NCI-H2107 treated with DMSO at 0.1 percent for 48 hours (cell line): ENCODE data around the gene FNDC3B.

Experiments used
- DNase-seq: peaks from one replicate; lab custom pipeline; 2025; ENCODE audit not compliant: unreplicated experiment; lab: John Stamatoyannopoulos, UW

FNDC3B gene

GRCh38 chr3:172302203-172302602, 262.8 kb downstream of the FNDC3B start:
- DNase-seq, result no peak

DNA sequence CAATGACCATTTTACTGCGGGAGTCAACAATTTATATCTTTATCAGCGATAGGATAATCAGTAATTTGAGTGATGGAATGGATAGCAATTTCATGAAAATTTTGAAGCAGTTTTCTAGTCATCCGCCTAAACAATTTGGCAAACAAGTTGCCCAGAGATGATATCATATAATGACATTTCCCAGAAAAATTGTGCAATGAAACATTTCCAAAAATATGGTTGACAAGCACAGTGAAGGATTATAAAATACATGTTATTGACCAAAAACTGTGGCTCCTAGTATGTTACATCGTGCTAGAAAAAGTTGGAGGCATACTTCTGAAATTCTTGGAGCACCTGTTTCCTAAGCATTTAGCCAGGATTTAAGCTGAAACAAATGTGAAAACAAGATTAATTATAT, 263.8 kb downstream of the FNDC3B start:
- no peak for DNase-seq

DNA sequence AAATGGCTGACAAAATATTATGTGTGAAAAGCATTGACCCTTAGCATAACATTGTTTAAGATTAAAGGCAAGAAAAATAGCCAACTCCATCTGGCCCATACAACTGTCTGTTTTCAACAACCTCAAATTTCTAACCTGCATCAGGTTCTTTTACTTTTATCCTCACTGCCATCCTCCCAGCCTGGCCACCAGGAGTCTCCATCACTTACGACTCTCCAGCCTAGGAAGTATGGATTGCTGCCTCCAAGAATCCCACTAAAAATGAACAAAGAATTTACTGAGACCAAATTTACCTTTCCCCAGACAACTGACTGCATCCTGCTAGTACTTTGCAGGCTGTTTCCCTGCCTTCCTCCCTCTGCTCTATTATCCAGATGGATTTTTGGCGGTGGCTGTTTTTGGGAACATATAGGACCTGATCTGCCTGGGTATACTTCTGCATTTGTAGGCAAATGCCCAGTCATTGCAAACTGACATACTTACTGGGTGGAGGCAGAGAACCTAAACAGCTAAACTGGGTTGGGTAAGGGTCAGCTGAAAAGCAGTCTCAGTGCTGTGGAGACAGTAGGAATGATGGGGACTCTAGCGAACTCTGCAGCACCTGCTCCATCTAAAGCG, 264.7 kb downstream of the FNDC3B start:
- DNase-seq, result no peak

DNA sequence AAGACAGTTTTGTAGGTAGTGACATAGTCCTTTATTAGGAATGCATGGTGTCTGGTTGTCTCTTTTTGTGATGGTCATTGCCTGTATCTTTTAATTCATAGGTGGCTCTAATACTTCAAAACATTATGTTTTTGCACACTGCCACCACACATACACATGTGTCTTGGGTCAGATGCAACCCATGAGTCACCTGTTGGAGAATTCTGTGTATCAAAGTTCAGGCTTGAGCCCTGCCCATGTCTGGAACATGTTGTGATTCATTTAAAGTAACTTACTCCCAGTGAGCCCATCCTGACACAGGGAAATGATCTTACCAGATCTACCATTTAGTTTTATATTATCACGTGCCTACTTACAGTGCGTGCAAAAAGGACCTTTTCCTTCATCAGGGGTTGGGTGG, 266.2 kb downstream of the FNDC3B start:
- no peak for DNase-seq

GRCh38 chr3:172305974-172306373, 266.6 kb downstream of the FNDC3B start:
- DNase-seq, result no peak

- no peak for DNase-seq
Observed at GRCh38 chr3:172307141-172307560, 267.8 kb downstream of the FNDC3B start.

DNA sequence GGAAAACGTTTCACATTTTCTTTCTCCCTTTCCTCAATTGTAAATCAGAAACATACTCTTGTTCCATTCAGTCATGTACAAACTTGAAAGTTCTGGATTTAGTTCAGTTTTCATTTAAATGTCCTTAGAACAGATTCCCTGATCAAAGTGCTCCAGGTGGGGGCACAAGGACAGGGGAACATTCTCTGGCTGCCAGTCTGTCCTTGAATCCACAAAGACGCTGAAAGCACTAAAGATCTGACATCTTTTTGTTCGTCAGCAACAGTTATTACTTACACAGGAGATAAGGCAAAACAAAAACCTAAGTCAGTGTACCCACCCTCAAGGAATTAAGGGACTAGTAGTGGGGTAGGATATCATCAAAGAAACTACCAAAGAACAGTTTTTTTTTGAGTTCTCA, 269.7 kb downstream of the FNDC3B start:
- DNase-seq, result no peak

GRCh38 chr3:172309741-172310427, 270.5 kb downstream of the FNDC3B start:
- no peak for DNase-seq

DNA sequence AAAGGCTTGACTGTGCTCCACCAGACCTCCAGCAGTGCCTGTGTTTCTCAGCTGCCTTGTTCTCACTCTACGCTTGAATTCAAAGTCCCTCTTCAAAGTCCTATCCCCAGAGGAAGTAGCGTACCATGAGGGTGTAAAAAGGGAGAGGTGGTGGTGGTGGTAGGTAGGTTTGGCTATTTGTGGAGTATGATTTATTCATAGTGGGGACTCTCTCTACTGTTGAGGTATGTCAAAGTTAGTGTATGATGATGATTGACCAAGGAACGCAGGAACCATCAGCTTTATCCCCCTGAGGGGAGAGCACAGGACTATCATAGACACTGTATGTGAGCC, 271.0 kb downstream of the FNDC3B start:
- no peak for DNase-seq

GRCh38 chr3:172311217-172311616, 271.8 kb downstream of the FNDC3B start:
- DNase-seq, result no peak

DNA sequence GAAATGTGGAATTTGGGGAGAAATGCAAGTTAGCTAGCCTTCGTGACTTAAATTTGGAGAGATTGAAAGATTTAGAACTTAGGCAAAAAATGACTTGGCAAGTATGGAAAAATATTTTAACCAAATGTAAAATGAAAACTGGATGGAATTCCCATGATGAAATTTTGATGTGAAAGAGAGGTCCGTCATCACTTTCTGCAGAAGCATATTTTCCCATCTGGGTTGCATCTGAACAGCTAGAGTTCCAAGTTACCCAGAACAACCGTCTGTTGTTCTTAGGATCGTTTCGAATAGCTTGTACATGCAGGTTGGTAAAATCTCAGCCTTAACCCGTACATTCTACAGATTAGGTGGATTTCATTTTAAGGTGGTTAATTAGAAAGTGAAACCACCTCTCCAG, 272.6 kb downstream of the FNDC3B start:
- DNase-seq, result no peak

GRCh38 chr3:172312711-172313110, 273.3 kb downstream of the FNDC3B start:
- DNase-seq, result no peak

DNA sequence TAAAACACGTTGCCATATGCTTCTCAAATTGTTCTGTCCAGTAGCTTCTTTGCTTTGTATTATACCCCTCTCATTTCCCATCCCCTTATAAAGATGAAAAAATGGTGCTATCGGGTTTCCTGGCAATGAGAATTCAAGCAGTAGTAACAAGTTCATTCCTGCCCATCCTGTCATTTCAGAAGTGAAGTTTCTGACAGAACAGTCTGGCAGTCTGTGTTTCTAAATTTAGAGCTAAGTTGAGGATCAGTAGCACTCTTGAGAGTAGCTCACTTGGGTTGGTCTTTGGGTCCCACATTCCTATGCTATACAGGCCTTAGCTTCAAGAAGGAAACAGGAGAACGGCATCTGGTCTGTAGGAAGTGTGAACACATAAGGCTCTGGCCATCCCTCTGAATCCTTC, 274.3 kb downstream of the FNDC3B start:
- DNase-seq, result no peak

GRCh38 chr3:172314591-172315160, 275.3 kb downstream of the FNDC3B start:
- DNase-seq, result no peak

DNA sequence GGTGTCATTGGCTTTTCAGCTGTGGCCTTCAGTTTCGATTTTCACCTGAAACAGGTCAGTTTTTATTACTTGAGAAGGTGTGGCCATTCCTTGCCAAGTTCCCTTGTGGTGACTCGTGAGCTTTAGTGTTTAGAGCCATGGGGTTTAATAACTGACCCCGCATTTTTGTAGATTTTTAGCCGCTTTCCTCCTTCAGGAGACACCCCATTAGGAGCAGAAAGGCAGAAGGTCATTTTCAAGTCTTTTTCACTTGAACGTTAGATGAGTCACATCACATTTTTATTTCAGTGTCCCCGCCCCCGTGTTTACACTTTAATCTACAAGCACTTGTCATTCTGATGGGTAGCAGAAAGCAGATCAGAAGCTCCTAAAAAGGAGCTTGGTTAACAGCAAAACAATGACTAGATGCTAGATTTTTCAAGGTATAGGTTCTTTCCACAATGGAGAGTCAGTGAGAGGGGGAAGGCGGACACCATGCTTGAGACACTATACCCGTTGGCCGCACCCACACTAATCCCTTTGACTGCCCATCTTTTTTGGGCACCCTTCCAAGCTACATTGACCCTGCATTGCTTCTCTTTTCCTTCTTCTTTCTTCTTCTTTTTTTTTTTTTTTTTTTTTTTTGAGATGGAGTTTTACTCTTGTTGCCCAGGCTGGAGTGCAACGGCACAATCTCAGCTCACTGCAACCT, 276.2 kb downstream of the FNDC3B start:
- no peak for DNase-seq

- no peak for DNase-seq
Observed at GRCh38 chr3:172316758-172317157, 277.4 kb downstream of the FNDC3B start.

DNA sequence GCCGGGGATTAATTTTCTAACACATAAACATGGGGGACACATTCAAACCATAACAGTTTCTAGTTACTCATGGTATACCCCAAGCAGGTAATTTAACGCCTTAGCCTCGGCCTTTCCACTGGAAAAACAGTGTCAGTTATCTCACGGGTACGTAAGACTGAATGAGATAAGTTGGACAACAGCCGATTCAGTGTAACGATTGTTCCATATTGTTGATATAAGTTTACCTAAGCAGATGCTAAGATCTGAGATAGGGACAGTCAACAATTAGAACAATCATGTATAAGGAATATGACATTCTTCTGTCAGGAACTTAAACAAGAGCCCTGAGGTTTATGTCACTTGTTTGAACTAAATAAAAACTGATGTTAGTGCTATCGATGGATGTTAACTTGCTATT, 278.1 kb downstream of the FNDC3B start:
- DNase-seq, result no peak

GRCh38 chr3:172317984-172318383, 278.6 kb downstream of the FNDC3B start:
- DNase-seq, result no peak

DNA sequence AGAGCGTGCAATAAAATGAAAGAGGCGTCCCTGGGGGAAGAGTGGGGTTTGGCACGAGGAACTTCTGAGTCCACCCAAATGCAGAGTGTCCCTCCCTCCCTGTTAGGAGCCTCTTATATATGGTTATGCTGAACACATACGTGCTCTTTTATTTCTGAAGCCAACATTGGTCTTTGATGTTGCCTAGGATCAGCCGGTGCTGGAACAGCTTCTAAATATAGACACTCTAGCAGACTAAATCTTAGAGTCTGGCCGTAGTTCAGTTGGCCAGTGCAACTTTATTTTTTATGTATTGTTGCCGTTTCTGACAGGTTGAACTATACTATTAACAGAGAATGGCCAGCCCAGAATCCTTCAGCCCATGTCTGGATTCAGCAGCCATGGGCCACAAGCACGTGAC, 280.2 kb downstream of the FNDC3B start:
- no peak for DNase-seq

GRCh38 chr3:172320468-172320867, 281.1 kb downstream of the FNDC3B start:
- DNase-seq, result no peak

- DNase-seq, result peak; percentile 38
Observed at GRCh38 chr3:172321035-172321434, 281.7 kb downstream of the FNDC3B start.
